GM12878 (cell line): Measurements from ENCODE around the gene FANCC. TPM values are rescaled to one million over a fixed set of nuclear protein-coding genes. Genes with fewer than 3 reads are reported as not detected.

ENCODE experiments used
- ATAC-seq: fragments of 200-7000 bp; cut with Tn5 transposase; 3 replicates; pipeline ENCODE4 v1.9.1; 2020; ENCODE audit warnings: mild to moderate bottlenecking, moderate library complexity
- BruUV-seq: library from RNA; stranded (reverse); fragments of 400-500 nt; replicated peaks from 2 replicates; lab custom pipeline; 2021; lab: Mats Ljungman, UMichigan
- CTCF ChIA-PET: fragments of 300-600 bp; sonication (Branson Sonifier 250); formaldehyde crosslinking; extraction: SDS; loops from one replicate; lab custom pipeline; 2021; ENCODE audit warnings: inconsistent platforms; lab: Yijun Ruan, JAX
- POLR2A ChIA-PET: fragments of 350-600 bp; formaldehyde crosslinking; extraction: SDS; loops from one replicate; lab custom pipeline; 2021; ENCODE audit warnings: inconsistent platforms; lab: Charles Lee
- RAD21 ChIA-PET: fragments of 300-600 bp; sonication (Branson Sonifier 250); formaldehyde crosslinking; loops from one replicate; lab custom pipeline; 2023; ENCODE audit warnings: antibody characterized with exemption; ENCODE audit not compliant: unreplicated experiment; lab: Charles Lee
- SMC1A ChIA-PET: fragments of 300-600 bp; sonication (Branson Sonifier 250); formaldehyde crosslinking; loops from one replicate; lab custom pipeline; 2023; ENCODE audit not compliant: unreplicated experiment, uncharacterized antibody; lab: Charles Lee
- DNase-seq: peaks from one replicate; pipeline ENCODE4 v3.0.0-alpha.2; 2011; ENCODE audit warnings: low read depth, low spot score
- FAIRE-seq: peaks from 3 replicates; lab custom pipeline; 2011; peaks lifted over from hg19 to GRCh38; lab: Jason Lieb, UNC
- H2AFZ ChIP-seq: 2 replicates; pipeline ENCODE4 v1.6.0; 2011; ENCODE audit warnings: low read depth, low read length, control low read depth; ENCODE audit not compliant: control insufficient read depth
- H3K27ac ChIP-seq: 2 replicates; pipeline ENCODE4 v1.5.1; 2011; ENCODE audit warnings: control low read depth; ENCODE audit not compliant: control insufficient read depth, insufficient read depth
- H3K27me3 ChIP-seq, 2 experiments: replicated peaks in 1 of 2; 2 replicates each; pipeline versions ENCODE4 v1.6.0 to v1.6.1; 2011; ENCODE audit warnings: low read length in 1 of 2; ENCODE audit not compliant: control insufficient read depth in 2 of 2, insufficient read depth in 2 of 2
- H3K36me3 ChIP-seq, 2 experiments: 2 replicates each; pipeline ENCODE4 v1.5.1; 2011; ENCODE audit warnings: low read length in 1 of 2; ENCODE audit not compliant: control insufficient read depth in 2 of 2, insufficient read depth in 2 of 2
- H3K4me1 ChIP-seq: 2 replicates; pipeline ENCODE4 v1.6.1; 2011; ENCODE audit warnings: mild to moderate bottlenecking, low read length, moderate library complexity, mixed read lengths; ENCODE audit not compliant: control insufficient read depth, insufficient read depth
- H3K4me2 ChIP-seq: 2 replicates; pipeline ENCODE4 v1.6.0; 2011; ENCODE audit warnings: control low read depth; ENCODE audit not compliant: control insufficient read depth, insufficient read depth
- H3K4me3 ChIP-seq: fragments of 200-600 bp; sonication (generic); 2 replicates; pipeline ENCODE4 v1.5.1; 2016
- H3K79me2 ChIP-seq: 2 replicates; pipeline ENCODE4 v1.6.0; 2011; ENCODE audit warnings: low read length; ENCODE audit not compliant: control insufficient read depth, insufficient read depth
- H3K9ac ChIP-seq: 2 replicates; pipeline ENCODE4 v1.8.0; 2011; ENCODE audit warnings: low read length, control low read depth, mixed read lengths; ENCODE audit not compliant: control insufficient read depth, insufficient read depth
- H3K9me3 ChIP-seq: replicated peaks from 3 replicates; pipeline ENCODE4 v1.5.1; 2011; ENCODE audit warnings: mild to moderate bottlenecking, low read length; ENCODE audit not compliant: control insufficient read depth, insufficient read depth
- H4K20me1 ChIP-seq: 2 replicates; pipeline ENCODE4 v1.6.0; 2011; ENCODE audit not compliant: control insufficient read depth, insufficient read depth
- ASH2L ChIP-seq: fragments of 300-600, 200-600 bp; sonication (generic); IDR thresholded peaks from 2 replicates; pipeline ENCODE4 v1.6.1; 2017; ENCODE audit warnings: low read depth, mild to moderate bottlenecking, borderline replicate concordance
- BRCA1 ChIP-seq: IDR thresholded peaks from 2 replicates; pipeline ENCODE4 v1.6.1; 2011; ENCODE audit warnings: low read depth, low read length, improper control_type of control experiment
- EP300 ChIP-seq, 2 experiments: fragments of 150-350 bp in 1 of 2; IDR thresholded peaks; 2 replicates each; pipeline ENCODE4 v1.6.1; 2011 to 2012; ENCODE audit warnings: low read depth in 2 of 2, low read length in 2 of 2, borderline replicate concordance in 1 of 2, improper control_type of control experiment in 1 of 2, inconsistent platforms in 1 of 2; ENCODE audit not compliant: control insufficient read depth in 1 of 2
- HSF1 ChIP-seq: fragments of 150-350 bp; IDR thresholded peaks from 2 replicates; pipeline ENCODE4 v1.6.1; 2014; ENCODE audit warnings: mild to moderate bottlenecking, low read depth, low read length
- RB1 ChIP-seq: fragments of 450-650 bp; formaldehyde crosslinking; IDR thresholded peaks from 2 replicates; pipeline ENCODE4 v1.6.1; 2017; ENCODE audit warnings: mild to moderate bottlenecking, borderline replicate concordance
- RCOR1 ChIP-seq: conservative IDR thresholded peaks from 2 replicates; pipeline ENCODE4 v1.6.1; 2012; ENCODE audit warnings: low read depth, low read length, improper control_type of control experiment
- SIN3A ChIP-seq: IDR thresholded peaks from 2 replicates; pipeline ENCODE4 v1.6.1; 2012; ENCODE audit warnings: low read depth, low read length, improper control_type of control experiment
- SPI1 ChIP-seq: IDR thresholded peaks from 2 replicates; pipeline ENCODE4 v1.6.1; 2011; ENCODE audit warnings: low read depth, mild to moderate bottlenecking, low read length, moderate library complexity, borderline replicate concordance; ENCODE audit not compliant: insufficient read depth
- SREBF1 ChIP-seq: IDR thresholded peaks from 2 replicates; pipeline ENCODE4 v1.6.1; 2012; ENCODE audit warnings: mild to moderate bottlenecking, low read length
- TCF12 ChIP-seq: IDR thresholded peaks from 2 replicates; pipeline ENCODE4 v1.6.1; 2011; ENCODE audit warnings: low read depth, mild to moderate bottlenecking, low read length
- USF2 ChIP-seq: IDR thresholded peaks from 2 replicates; pipeline ENCODE4 v1.6.1; 2011; ENCODE audit warnings: low read depth, low read length, improper control_type of control experiment, borderline replicate concordance
- in situ Hi-C: fragments of 300-500 bp; cut with MboI; formaldehyde crosslinking; loops from 9 replicates; pipeline ENCODE4 v1.14.3; 2018; ENCODE audit warnings: mixed read lengths
- intact Hi-C: fragments of 100-400 bp; cut with micrococcal nuclease; formaldehyde crosslinking; loops from one replicate; pipeline ENCODE4 v1.14.2; 2022; ENCODE audit not compliant: unreplicated experiment
- polyA plus RNA-seq, 11 experiments: library from polyadenylated mRNA; depleted of rRNA in 4 of 11; unstranded in 6 of 11; stranded (reverse) in 5 of 11; fragments of >200 nt; fragmentation: Nextera tagmentation in 4 of 11; fragmentation: Illumina TruSeq in 1 of 11; extraction: Ambion mirVana in 4 of 11; extraction: Trizol in 1 of 11; gene quantifications; 1 replicate in 1 of 11; 2 replicates in 10 of 11; pipeline versions ENCODE4 v1.2.1 to v1.2.3, GENCODE V29; 2011 to 2016; ENCODE audit warnings: inconsistent platforms in 2 of 11, missing spikeins in 2 of 11, low read depth in 1 of 11
- total RNA-seq, 4 experiments: library from RNA; depleted of rRNA in 3 of 4; stranded (reverse); fragments of >200 nt in 3 of 4; fragmentation: Illumina TruSeq in 1 of 4; extraction: Trizol in 1 of 4; gene quantifications; 2 replicates each; pipeline versions ENCODE4 v1.2.1 to v1.2.3, GENCODE V29; 2013 to 2021
- TF ChIP-seq, protein P1 (sequence below): fragments of 450-650 bp; IDR thresholded peaks from 2 replicates; pipeline ENCODE4 v1.6.1; 2017; ENCODE audit warnings: borderline replicate concordance
- TF ChIP-seq, protein P2 (sequence below): fragments of 450-650 bp; IDR thresholded peaks from 2 replicates; pipeline ENCODE4 v1.6.1; 2016; ENCODE audit warnings: mild to moderate bottlenecking, moderate library complexity, borderline replicate concordance
- TF ChIP-seq, protein P3 (sequence below): IDR thresholded peaks from 2 replicates; pipeline ENCODE4 v1.6.1; 2011; ENCODE audit warnings: low read depth, mild to moderate bottlenecking, low read length, moderate library complexity, borderline replicate concordance; ENCODE audit errors: extremely low read depth

The FANCC gene
- total and polyA plus RNA-seq, 10 of the 15 experiments (the other 5 are each of a cell fraction or from before 2014, with no cell fraction given), result 1.2 to 16.8 (median 10.5) TPM

GRCh38 chr9:95120781-95121370 is 196.6 kb downstream of the FANCC start:
- FAIRE-seq (no peak), ATAC-seq (no peak), DNase-seq (no peak)
- Histone ChIP-seq H3K79me2 (no peaks in the 10 kb centered on the region), H3K9me3 (no peaks in the 10 kb centered on the region), H3K36me3 (no peaks in the 10 kb centered on the region), H3K4me3 (no peak overlapping the region), H2AFZ (no peak overlapping the region), H4K20me1 (no peaks in the 10 kb centered on the region), H3K27ac (no peak overlapping the region), H3K4me2 (no peak overlapping the region), H3K9ac (no peak overlapping the region), H3K27me3 (no peaks in the 10 kb centered on the region), H3K4me1 (peaks cover 8% of the 10 kb centered on the region)
- BruUV-seq, result no TSS peak
- ChIA-PET RAD21 (no interaction called here), CTCF (interaction anchor here (0.9 to 3.3 kb wide), 3 partner anchors 10 to 452 kb away, joined by 3 to 16 read pairs (median 6); no protein-coding TSS in a partner anchor), SMC1A (interaction anchor here (1.0 to 1.5 kb wide), 4 partner anchors 10 to 439 kb away, joined by 3 to 4 read pairs (median 3); no protein-coding TSS in a partner anchor), POLR2A (no interaction called here)
- TF ChIP-seq USF2 (no peak), SPI1 (no peak), EP300 (IDR thresholded peaks at IDR 0.05; ENCODE audit: borderline replicate concordance in 1 of 2, control insufficient read depth in 1 of 2, low read depth in 2 of 2, low read length in 2 of 2) (no peak), TCF12 (no peak), RCOR1 (no peak), HSF1 (no peak), ASH2L (no peak), RB1 (no peak), SIN3A (no peak), BRCA1 (no peak), SREBF1 (no peak)
- TF ChIP-seq, protein P1, sequence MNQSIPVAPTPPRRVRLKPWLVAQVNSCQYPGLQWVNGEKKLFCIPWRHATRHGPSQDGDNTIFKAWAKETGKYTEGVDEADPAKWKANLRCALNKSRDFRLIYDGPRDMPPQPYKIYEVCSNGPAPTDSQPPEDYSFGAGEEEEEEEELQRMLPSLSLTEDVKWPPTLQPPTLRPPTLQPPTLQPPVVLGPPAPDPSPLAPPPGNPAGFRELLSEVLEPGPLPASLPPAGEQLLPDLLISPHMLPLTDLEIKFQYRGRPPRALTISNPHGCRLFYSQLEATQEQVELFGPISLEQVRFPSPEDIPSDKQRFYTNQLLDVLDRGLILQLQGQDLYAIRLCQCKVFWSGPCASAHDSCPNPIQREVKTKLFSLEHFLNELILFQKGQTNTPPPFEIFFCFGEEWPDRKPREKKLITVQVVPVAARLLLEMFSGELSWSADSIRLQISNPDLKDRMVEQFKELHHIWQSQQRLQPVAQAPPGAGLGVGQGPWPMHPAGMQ, result no peak
- TF ChIP-seq, protein P2, sequence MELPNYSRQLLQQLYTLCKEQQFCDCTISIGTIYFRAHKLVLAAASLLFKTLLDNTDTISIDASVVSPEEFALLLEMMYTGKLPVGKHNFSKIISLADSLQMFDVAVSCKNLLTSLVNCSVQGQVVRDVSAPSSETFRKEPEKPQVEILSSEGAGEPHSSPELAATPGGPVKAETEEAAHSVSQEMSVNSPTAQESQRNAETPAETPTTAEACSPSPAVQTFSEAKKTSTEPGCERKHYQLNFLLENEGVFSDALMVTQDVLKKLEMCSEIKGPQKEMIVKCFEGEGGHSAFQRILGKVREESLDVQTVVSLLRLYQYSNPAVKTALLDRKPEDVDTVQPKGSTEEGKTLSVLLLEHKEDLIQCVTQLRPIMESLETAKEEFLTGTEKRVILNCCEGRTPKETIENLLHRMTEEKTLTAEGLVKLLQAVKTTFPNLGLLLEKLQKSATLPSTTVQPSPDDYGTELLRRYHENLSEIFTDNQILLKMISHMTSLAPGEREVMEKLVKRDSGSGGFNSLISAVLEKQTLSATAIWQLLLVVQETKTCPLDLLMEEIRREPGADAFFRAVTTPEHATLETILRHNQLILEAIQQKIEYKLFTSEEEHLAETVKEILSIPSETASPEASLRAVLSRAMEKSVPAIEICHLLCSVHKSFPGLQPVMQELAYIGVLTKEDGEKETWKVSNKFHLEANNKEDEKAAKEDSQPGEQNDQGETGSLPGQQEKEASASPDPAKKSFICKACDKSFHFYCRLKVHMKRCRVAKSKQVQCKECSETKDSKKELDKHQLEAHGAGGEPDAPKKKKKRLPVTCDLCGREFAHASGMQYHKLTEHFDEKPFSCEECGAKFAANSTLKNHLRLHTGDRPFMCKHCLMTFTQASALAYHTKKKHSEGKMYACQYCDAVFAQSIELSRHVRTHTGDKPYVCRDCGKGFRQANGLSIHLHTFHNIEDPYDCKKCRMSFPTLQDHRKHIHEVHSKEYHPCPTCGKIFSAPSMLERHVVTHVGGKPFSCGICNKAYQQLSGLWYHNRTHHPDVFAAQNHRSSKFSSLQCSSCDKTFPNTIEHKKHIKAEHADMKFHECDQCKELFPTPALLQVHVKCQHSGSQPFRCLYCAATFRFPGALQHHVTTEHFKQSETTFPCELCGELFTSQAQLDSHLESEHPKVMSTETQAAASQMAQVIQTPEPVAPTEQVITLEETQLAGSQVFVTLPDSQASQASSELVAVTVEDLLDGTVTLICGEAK, result no peak
- TF ChIP-seq, protein P3, sequence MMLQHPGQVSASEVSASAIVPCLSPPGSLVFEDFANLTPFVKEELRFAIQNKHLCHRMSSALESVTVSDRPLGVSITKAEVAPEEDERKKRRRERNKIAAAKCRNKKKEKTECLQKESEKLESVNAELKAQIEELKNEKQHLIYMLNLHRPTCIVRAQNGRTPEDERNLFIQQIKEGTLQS, result no peak
- in situ Hi-C loops, result loop anchor here (5.0 kb wide), 1 partner anchor 334 kb away; no protein-coding TSS in a partner anchor
- intact Hi-C loops, result no loop called here
